Endothelial cell of umbilical vein (primary cell): ENCODE data around the gene TENM4. TPM values are rescaled to one million over a fixed set of nuclear protein-coding genes. Genes with fewer than 3 reads are reported as not detected.

ENCODE experiments used
- BruUV-seq: library from RNA; stranded (reverse); fragments of 400-500 nt; replicated peaks from 2 replicates; lab custom pipeline; 2021; lab: Mats Ljungman, UMichigan
- CTCF ChIA-PET: fragments of 300-600, 350-600 bp; sonication (Branson Sonifier 250); formaldehyde crosslinking; loops from one replicate; lab custom pipeline; 2021; ENCODE audit warnings: antibody characterized with exemption, inconsistent platforms; lab: Charles Lee
- POLR2A ChIA-PET: fragments of 300-600, 350-600 bp; sonication (Branson Sonifier 250); formaldehyde crosslinking; loops from one replicate; lab custom pipeline; 2021; ENCODE audit warnings: antibody characterized with exemption, inconsistent platforms; lab: Charles Lee
- DNase-seq: peaks from one replicate; pipeline ENCODE4 v3.0.0-alpha.2; 2011; ENCODE audit warnings: low read depth, low spot score
- FAIRE-seq: peaks from 2 replicates; lab custom pipeline; 2011; peaks lifted over from hg19 to GRCh38; lab: Jason Lieb, UNC
- H2AFZ ChIP-seq: 2 replicates; pipeline ENCODE4 v1.6.0; 2012; ENCODE audit warnings: low read depth, low read length, control low read depth, inconsistent platforms
- H3K27ac ChIP-seq: 2 replicates; pipeline ENCODE4 v1.5.1; 2011; ENCODE audit warnings: low read depth, mild to moderate bottlenecking, control low read depth, low read length, moderate library complexity; ENCODE audit not compliant: insufficient read depth
- H3K27me3 ChIP-seq, 2 experiments: 2 replicates each; pipeline versions ENCODE4 v1.6.0 to v1.6.1; 2011; ENCODE audit warnings: low read length in 2 of 2, mixed read lengths in 1 of 2; ENCODE audit not compliant: control insufficient read depth in 2 of 2, insufficient read depth in 2 of 2
- H3K36me3 ChIP-seq, 2 experiments: 2 replicates in 1 of 2; 3 replicates in 1 of 2; pipeline ENCODE4 v1.5.1; 2011; ENCODE audit warnings: low read length in 2 of 2, mild to moderate bottlenecking in 1 of 2, moderate library complexity in 1 of 2; ENCODE audit not compliant: control insufficient read depth in 2 of 2, insufficient read depth in 2 of 2; ENCODE audit errors: extremely low read depth in 1 of 2
- H3K4me1 ChIP-seq: 3 replicates; pipeline ENCODE4 v1.5.1; 2011; ENCODE audit warnings: mild to moderate bottlenecking, low read length; ENCODE audit not compliant: control insufficient read depth, insufficient read depth; ENCODE audit errors: extremely low read depth
- H3K4me2 ChIP-seq: 2 replicates; pipeline ENCODE4 v1.6.1; 2011; ENCODE audit warnings: low read length, control low read depth, mixed read lengths; ENCODE audit not compliant: insufficient read depth
- H3K4me3 ChIP-seq, 3 experiments: fragments of 200-600 bp in 1 of 3; sonication (generic), shearing (Covaris generic) in 1 of 3; replicated peaks in 1 of 3; 2 replicates each; pipeline ENCODE4 v1.5.1; 2011 to 2016; ENCODE audit warnings: control low read depth in 3 of 3, low read length in 3 of 3, mild to moderate bottlenecking in 2 of 3, inconsistent platforms in 1 of 3, low read depth in 1 of 3, moderate library complexity in 1 of 3; ENCODE audit not compliant: insufficient read depth in 1 of 3
- H3K79me2 ChIP-seq: 2 replicates; pipeline ENCODE4 v1.6.0; 2012; ENCODE audit warnings: low read length, inconsistent platforms; ENCODE audit not compliant: control insufficient read depth, insufficient read depth
- H3K9ac ChIP-seq: replicated peaks from 2 replicates; pipeline ENCODE3; 2011; ENCODE audit warnings: low read length, control low read depth; ENCODE audit not compliant: insufficient read depth; ENCODE audit errors: extremely low read depth
- H3K9me1 ChIP-seq: replicated peaks from 3 replicates; pipeline ENCODE4 v1.6.0; 2011; ENCODE audit warnings: mild to moderate bottlenecking, low read length; ENCODE audit not compliant: control insufficient read depth, insufficient read depth; ENCODE audit errors: extremely low read depth
- H3K9me3 ChIP-seq: replicated peaks from 2 replicates; pipeline ENCODE4 v1.5.1; 2012; ENCODE audit warnings: low read length, inconsistent platforms; ENCODE audit not compliant: control insufficient read depth, insufficient read depth
- H4K20me1 ChIP-seq: replicated peaks from 2 replicates; pipeline ENCODE3; 2011; ENCODE audit warnings: mild to moderate bottlenecking, low read length; ENCODE audit not compliant: control insufficient read depth, insufficient read depth; ENCODE audit errors: extremely low read depth
- CTCF ChIP-seq, 2 donors: IDR thresholded peaks; 1 replicate in 1 of 2; 2 replicates in 1 of 2; pipeline ENCODE4 v1.5.1; 2011; ENCODE audit warnings: low read length in 2 of 2, mild to moderate bottlenecking in 2 of 2, moderate library complexity in 2 of 2, control low read depth in 1 of 2, inconsistent platforms in 1 of 2, low read depth in 1 of 2; ENCODE audit not compliant: insufficient read depth in 1 of 2; ENCODE audit errors: extremely low read depth in 1 of 2
- EZH2 ChIP-seq: IDR thresholded peaks from 2 replicates; pipeline ENCODE4 v1.6.1; 2012; ENCODE audit warnings: borderline replicate concordance, low read depth, mild to moderate bottlenecking, moderate library complexity, low read length, inconsistent platforms; ENCODE audit not compliant: severe bottlenecking
- FOS ChIP-seq: IDR thresholded peaks from 2 replicates; pipeline ENCODE4 v1.6.1; 2011; ENCODE audit warnings: mild to moderate bottlenecking, low read length, moderate library complexity, borderline replicate concordance; ENCODE audit not compliant: insufficient read depth
- GATA2 ChIP-seq: IDR thresholded peaks from 2 replicates; pipeline ENCODE4 v1.7.0; 2011; ENCODE audit warnings: low read depth, mild to moderate bottlenecking, moderate library complexity, mixed read lengths, low read length; ENCODE audit not compliant: insufficient read length, insufficient read depth
- JUN ChIP-seq: IDR thresholded peaks from 2 replicates; pipeline ENCODE4 v1.6.1; 2011; ENCODE audit warnings: borderline replicate concordance, low read depth; ENCODE audit not compliant: insufficient read length, insufficient read depth
- MAX ChIP-seq: IDR thresholded peaks from 2 replicates; pipeline ENCODE4 v1.6.1; 2011; ENCODE audit not compliant: insufficient read depth, insufficient read length
- MYC ChIP-seq: IDR thresholded peaks from one replicate; pipeline ENCODE4 v1.6.1; 2011; ENCODE audit warnings: mild to moderate bottlenecking, low read depth, low read length
- POLR2A ChIP-seq: IDR thresholded peaks from 2 replicates; pipeline ENCODE4 v1.6.1; 2012; ENCODE audit warnings: low read depth, mild to moderate bottlenecking, control low read depth, low read length
- POLR2AphosphoS5 ChIP-seq: IDR thresholded peaks from 2 replicates; pipeline ENCODE4 v1.6.1; 2012; ENCODE audit warnings: low read depth, mild to moderate bottlenecking, control low read depth, low read length, moderate library complexity; ENCODE audit not compliant: insufficient read depth
- dilution Hi-C: fragments of 300-500 bp; cut with MboI; formaldehyde crosslinking; loops from one replicate; pipeline ENCODE4 v1.15.0; 2019; ENCODE audit warnings: low sequenced_read_pairs; ENCODE audit not compliant: extremely low pct_ligation_motif_present
- intact Hi-C: fragments of 100-400 bp; cut with micrococcal nuclease; formaldehyde crosslinking; loops from one replicate; pipeline ENCODE4 v1.10.0; 2022
- polyA plus RNA-seq, 4 experiments: library from polyadenylated mRNA; depleted of rRNA in 3 of 4; stranded (reverse) in 3 of 4; unstranded in 1 of 4; fragments of >200 nt; gene quantifications; 2 replicates each; pipeline versions ENCODE4 v1.2.1 to v1.2.3, GENCODE V29; 2011 to 2012; ENCODE audit warnings: missing spikeins in 1 of 4
- total RNA-seq: library from RNA; stranded (reverse); gene quantifications from 2 replicates; pipeline ENCODE4 v1.2.3, GENCODE V29; 2021

The TENM4 gene
- total and polyA plus RNA-seq, 2 donors (not counting 3 experiments of a cell fraction or from before 2014, with no cell fraction given), result 0.06 to 0.27 TPM

- FAIRE-seq (no peak), DNase-seq (no peak)
- Histone ChIP-seq H3K27ac (no peak overlapping the region), H3K4me1 (no peaks in the 10 kb centered on the region), H4K20me1 (no peaks in the 10 kb centered on the region), H3K4me3 (no peak overlapping the region), H3K9me3 (no peaks in the 10 kb centered on the region), H2AFZ (no peak overlapping the region), H3K36me3 (no peaks in the 10 kb centered on the region), H3K9me1 (no peaks in the 10 kb centered on the region), H3K9ac (no peak overlapping the region), H3K27me3 (peaks cover 5 to 15% of the 10 kb centered on the region in 2 experiments), H3K4me2 (no peak overlapping the region), H3K79me2 (no peaks in the 10 kb centered on the region)
- intact Hi-C loops, result no loop called here
- POLR2A ChIA-PET, result no interaction called here
- BruUV-seq, result no TSS peak
- TF ChIP-seq JUN (no peak), MAX (no peak), MYC (no peak), CTCF (IDR thresholded peaks at IDR 0.05; ENCODE audit: extremely low read depth in 1 of 2, insufficient read depth in 1 of 2, low read depth in 1 of 2, low read length in 2 of 2) (no peak), GATA2 (no peak), POLR2A (no peak), EZH2 (no peak), POLR2AphosphoS5 (no peak), FOS (no peak)
- CTCF ChIA-PET, result interaction anchor here (1.3 kb wide), 1 partner anchor 380 kb away, joined by 4 read pairs; no protein-coding TSS in a partner anchor
- dilution Hi-C loops, result no loop called here
Observed at GRCh38 chr11:79025622-79026021, 415.2 kb downstream of the TENM4 start.
